ENCODE measurements around the gene KDELR3.

Gene KDELR3

GRCh38 chr22:38448945-38449745, 18.8 kb upstream of the KDELR3 start:
- Histone ChIP-seq H3K9ac (ENCODE audit: insufficient read length, low read depth) (no peak overlapping the region), H3K4me3 (ENCODE audit: insufficient read length, low read depth) (no peak overlapping the region), H3K36me3 (ENCODE audit: insufficient read depth, insufficient read length, low read length) (no peaks in the 10 kb centered on the region), H3K4me1 (ENCODE audit: insufficient read depth, insufficient read length) (peaks cover 13% of the 10 kb centered on the region), H3K27me3 (ENCODE audit: insufficient read depth, insufficient read length) (peaks cover 28% of the 10 kb centered on the region), H3K9me3 (ENCODE audit: insufficient read depth, low read length) (no peaks in the 10 kb centered on the region)
- no peak for TF ChIP-seq ZNF274 (IDR thresholded peaks at IDR 0.05; ENCODE audit: low read depth, low read length)
- DNase-seq (ENCODE audit: low read depth, low spot score), result no peak

DNA sequence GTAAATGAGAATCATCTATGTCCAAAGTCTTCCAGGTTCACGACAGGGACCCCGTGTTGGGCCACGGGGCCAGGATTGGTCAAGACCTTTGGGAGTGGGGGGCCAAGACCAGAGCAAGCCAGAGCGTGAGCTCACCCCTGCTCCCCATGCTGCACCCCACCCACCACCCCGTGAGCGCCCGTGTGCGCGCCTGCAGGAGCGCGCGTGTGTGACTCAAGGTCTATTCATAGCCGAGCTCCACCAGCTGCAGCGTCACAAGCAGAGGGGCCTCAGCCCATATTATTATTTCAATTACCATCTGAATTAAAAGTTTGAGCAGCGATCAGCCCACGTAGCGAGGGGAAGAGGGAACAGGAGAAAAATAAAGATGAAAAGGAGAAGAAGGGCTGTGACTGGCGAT, 18.1 kb upstream of the KDELR3 start:
- no peak for DNase-seq (ENCODE audit: low read depth, low spot score)
- H3K4me1 ChIP-seq (ENCODE audit: insufficient read depth, insufficient read length), result peaks cover 17% of the 10 kb centered on the region

DNA sequence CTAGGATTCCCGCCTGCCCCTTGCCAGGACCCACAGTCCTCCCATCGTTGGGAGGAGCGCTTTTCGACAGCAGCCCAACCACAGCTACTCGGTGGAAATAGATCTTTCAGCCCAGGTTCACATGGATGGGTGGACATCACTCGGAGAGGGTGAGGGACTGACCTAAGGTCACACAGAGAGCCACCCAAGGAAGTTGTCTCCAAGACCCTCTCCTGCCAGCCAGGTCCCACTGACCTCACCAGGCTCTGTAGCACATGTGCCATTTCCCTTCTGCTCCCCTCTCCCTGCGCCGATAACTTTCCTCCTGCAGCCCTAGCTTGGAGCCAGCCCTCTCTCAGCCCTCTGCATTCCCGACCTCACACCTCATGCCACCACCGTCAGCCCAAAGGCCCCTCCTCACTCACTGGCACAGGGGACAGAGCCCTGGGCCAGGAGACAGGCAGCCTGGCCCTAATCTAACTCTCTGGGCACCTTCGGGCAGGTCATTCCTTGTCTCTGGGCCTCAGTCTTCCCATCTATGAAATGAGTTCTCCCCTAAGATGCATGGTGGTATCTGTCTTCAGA, 17.6 kb upstream of the KDELR3 start:
- TF ChIP-seq YY1 (IDR thresholded peaks at IDR 0.05; ENCODE audit: insufficient read depth, insufficient read length), result no peak
- TF ChIP-seq SUZ12 (IDR thresholded peaks at IDR 0.05; ENCODE audit: extremely low read depth, insufficient read depth, insufficient read length), result no peak
- no peak for TF ChIP-seq ZNF274 (IDR thresholded peaks at IDR 0.05; ENCODE audit: low read depth, low read length)
- Histone ChIP-seq H3K36me3 (ENCODE audit: insufficient read depth, insufficient read length, low read length) (no peaks in the 10 kb centered on the region), H3K4me3 (ENCODE audit: insufficient read length, low read depth) (no peak overlapping the region), H3K27me3 (ENCODE audit: insufficient read depth, insufficient read length) (peaks cover 36% of the 10 kb centered on the region), H3K4me1 (ENCODE audit: insufficient read depth, insufficient read length) (peaks cover 17% of the 10 kb centered on the region), H3K9ac (ENCODE audit: insufficient read length, low read depth) (no peak overlapping the region), H3K9me3 (ENCODE audit: insufficient read depth, low read length) (no peaks in the 10 kb centered on the region)
- no peak for DNase-seq (ENCODE audit: low read depth, low spot score)

More for the DNA sequence above, 18.1 kb upstream of the KDELR3 start:
- no peaks in the 10 kb centered on the region for H3K9me3 ChIP-seq (ENCODE audit: insufficient read depth, low read length)
- peaks cover 34% of the 10 kb centered on the region for H3K27me3 ChIP-seq (ENCODE audit: insufficient read depth, insufficient read length)
- H3K36me3 ChIP-seq (ENCODE audit: insufficient read depth, insufficient read length, low read length), result no peaks in the 10 kb centered on the region
- TF ChIP-seq ZNF274 (IDR thresholded peaks at IDR 0.05; ENCODE audit: low read depth, low read length) (no peak), YY1 (IDR thresholded peaks at IDR 0.05; ENCODE audit: insufficient read depth, insufficient read length) (no peak)
- H3K9ac ChIP-seq (ENCODE audit: insufficient read length, low read depth), result no peak overlapping the region
- H3K4me3 ChIP-seq (ENCODE audit: insufficient read length, low read depth), result no peak overlapping the region

- Histone ChIP-seq H3K9ac (ENCODE audit: insufficient read length, low read depth) (peak overlapping the region; percentile 32), H3K4me3 (ENCODE audit: insufficient read length, low read depth) (no peak overlapping the region), H3K9me3 (ENCODE audit: insufficient read depth, low read length) (no peaks in the 10 kb centered on the region), H3K27me3 (ENCODE audit: insufficient read depth, insufficient read length) (peaks cover 40% of the 10 kb centered on the region), H3K4me1 (ENCODE audit: insufficient read depth, insufficient read length) (peaks cover 18% of the 10 kb centered on the region), H3K36me3 (ENCODE audit: insufficient read depth, insufficient read length, low read length) (no peaks in the 10 kb centered on the region)
- DNase-seq (ENCODE audit: low read depth, low spot score), result no peak
- no peak for TF ChIP-seq ZNF274 (IDR thresholded peaks at IDR 0.05; ENCODE audit: low read depth, low read length)
- no peak for TF ChIP-seq SUZ12 (IDR thresholded peaks at IDR 0.05; ENCODE audit: extremely low read depth, insufficient read depth, insufficient read length)
- TF ChIP-seq YY1 (IDR thresholded peaks at IDR 0.05; ENCODE audit: insufficient read depth, insufficient read length), result no peak
Observed at GRCh38 chr22:38451404-38451803, 16.5 kb upstream of the KDELR3 start.

DNA sequence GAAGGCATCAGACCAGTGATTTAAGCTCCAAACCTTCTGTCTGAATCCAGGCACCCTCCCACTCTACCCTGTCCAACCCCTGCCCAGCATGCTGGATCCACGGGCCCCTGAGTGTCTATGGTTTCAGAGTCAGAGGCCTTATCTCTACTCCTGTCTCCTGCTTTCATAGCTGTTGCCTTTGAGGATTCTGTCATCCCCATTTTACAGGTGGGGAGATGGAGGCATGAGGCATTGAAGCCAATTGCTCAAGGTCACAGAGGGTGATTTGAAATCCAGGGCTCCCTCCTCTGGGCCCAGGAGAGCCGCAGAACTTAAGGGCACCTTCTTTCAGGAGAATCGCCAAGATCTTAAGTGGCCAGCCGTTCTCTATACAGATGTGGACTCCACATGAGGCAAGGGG, 16.0 kb upstream of the KDELR3 start:
- Histone ChIP-seq H3K4me1 (ENCODE audit: insufficient read depth, insufficient read length) (peaks cover 19% of the 10 kb centered on the region), H3K36me3 (ENCODE audit: insufficient read depth, insufficient read length, low read length) (no peaks in the 10 kb centered on the region), H3K4me3 (ENCODE audit: insufficient read length, low read depth) (no peak overlapping the region), H3K27me3 (ENCODE audit: insufficient read depth, insufficient read length) (peaks cover 44% of the 10 kb centered on the region), H3K9ac (ENCODE audit: insufficient read length, low read depth) (no peak overlapping the region), H3K9me3 (ENCODE audit: insufficient read depth, low read length) (no peaks in the 10 kb centered on the region)
- no peak for TF ChIP-seq YY1 (IDR thresholded peaks at IDR 0.05; ENCODE audit: insufficient read depth, insufficient read length)
- no peak for TF ChIP-seq ZNF274 (IDR thresholded peaks at IDR 0.05; ENCODE audit: low read depth, low read length)
- no peak for TF ChIP-seq SUZ12 (IDR thresholded peaks at IDR 0.05; ENCODE audit: extremely low read depth, insufficient read depth, insufficient read length)
- no peak for DNase-seq (ENCODE audit: low read depth, low spot score)

GRCh38 chr22:38452373-38453065, 15.4 kb upstream of the KDELR3 start:
- no peak overlapping the region for H3K4me3 ChIP-seq (ENCODE audit: insufficient read length, low read depth)
- H3K36me3 ChIP-seq (ENCODE audit: insufficient read depth, insufficient read length, low read length), result no peaks in the 10 kb centered on the region
- H3K4me1 ChIP-seq (ENCODE audit: insufficient read depth, insufficient read length), result peaks cover 22% of the 10 kb centered on the region
- H3K9ac ChIP-seq (ENCODE audit: insufficient read length, low read depth), result no peak overlapping the region
- no peak for TF ChIP-seq YY1 (IDR thresholded peaks at IDR 0.05; ENCODE audit: insufficient read depth, insufficient read length)
- no peak for TF ChIP-seq ZNF274 (IDR thresholded peaks at IDR 0.05; ENCODE audit: low read depth, low read length)
- TF ChIP-seq SUZ12 (IDR thresholded peaks at IDR 0.05; ENCODE audit: extremely low read depth, insufficient read depth, insufficient read length), result no peak
- H3K27me3 ChIP-seq (ENCODE audit: insufficient read depth, insufficient read length), result peaks cover 50% of the 10 kb centered on the region
- DNase-seq (ENCODE audit: low read depth, low spot score), result no peak
- H3K9me3 ChIP-seq (ENCODE audit: insufficient read depth, low read length), result no peaks in the 10 kb centered on the region

DNA sequence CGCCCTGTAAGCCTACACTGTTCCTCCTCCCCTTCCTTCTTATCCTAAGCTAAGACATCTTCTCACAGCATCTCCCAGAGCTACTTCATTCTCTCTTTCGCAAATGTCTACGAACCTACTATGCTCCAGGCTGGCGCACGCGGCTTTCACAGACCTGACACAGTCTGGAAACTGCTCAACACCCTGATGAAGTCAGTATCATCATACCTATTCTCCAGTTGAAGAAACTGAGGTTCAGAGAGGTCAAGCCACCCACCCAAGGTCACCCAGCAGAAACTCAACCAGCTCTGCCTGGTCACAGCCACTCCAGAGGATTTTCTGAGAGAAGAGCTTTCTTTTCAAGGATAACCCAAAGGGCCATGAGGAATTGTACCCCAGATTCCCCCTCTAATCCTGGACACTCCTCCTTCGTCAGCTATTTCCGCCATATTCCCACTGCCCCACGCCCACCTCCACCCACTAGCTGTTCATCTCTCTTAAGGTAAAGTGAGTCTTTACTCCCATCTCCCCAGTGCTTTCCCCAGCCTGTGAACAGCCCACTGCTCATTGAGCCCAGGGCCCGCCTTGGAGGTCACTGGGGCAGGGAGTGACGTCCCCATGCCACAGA, 14.7 kb upstream of the KDELR3 start:
- H3K9ac ChIP-seq (ENCODE audit: insufficient read length, low read depth), result no peak overlapping the region
- H3K36me3 ChIP-seq (ENCODE audit: insufficient read depth, insufficient read length, low read length), result no peaks in the 10 kb centered on the region
- peaks cover 55% of the 10 kb centered on the region for H3K27me3 ChIP-seq (ENCODE audit: insufficient read depth, insufficient read length)
- no peak overlapping the region for H3K4me3 ChIP-seq (ENCODE audit: insufficient read length, low read depth)
- DNase-seq (ENCODE audit: low read depth, low spot score), result no peak
- no peak for TF ChIP-seq ZNF274 (IDR thresholded peaks at IDR 0.05; ENCODE audit: low read depth, low read length)
- TF ChIP-seq SUZ12 (IDR thresholded peaks at IDR 0.05; ENCODE audit: extremely low read depth, insufficient read depth, insufficient read length), result no peak
- no peak for TF ChIP-seq YY1 (IDR thresholded peaks at IDR 0.05; ENCODE audit: insufficient read depth, insufficient read length)
- H3K9me3 ChIP-seq (ENCODE audit: insufficient read depth, low read length), result no peaks in the 10 kb centered on the region
- H3K4me1 ChIP-seq (ENCODE audit: insufficient read depth, insufficient read length), result peaks cover 23% of the 10 kb centered on the region
